GM18499 (cell line): Measurements from ENCODE around the gene SORCS1.

ENCODE experiments used
- ATAC-seq: cut with Tn5 transposase; IDR thresholded peaks from one replicate; pipeline ENCODE4 v1.9.1; 2021; ENCODE audit warnings: moderate number of reproducible peaks; ENCODE audit not compliant: insufficient read depth, unreplicated experiment

The SORCS1 gene

DNA sequence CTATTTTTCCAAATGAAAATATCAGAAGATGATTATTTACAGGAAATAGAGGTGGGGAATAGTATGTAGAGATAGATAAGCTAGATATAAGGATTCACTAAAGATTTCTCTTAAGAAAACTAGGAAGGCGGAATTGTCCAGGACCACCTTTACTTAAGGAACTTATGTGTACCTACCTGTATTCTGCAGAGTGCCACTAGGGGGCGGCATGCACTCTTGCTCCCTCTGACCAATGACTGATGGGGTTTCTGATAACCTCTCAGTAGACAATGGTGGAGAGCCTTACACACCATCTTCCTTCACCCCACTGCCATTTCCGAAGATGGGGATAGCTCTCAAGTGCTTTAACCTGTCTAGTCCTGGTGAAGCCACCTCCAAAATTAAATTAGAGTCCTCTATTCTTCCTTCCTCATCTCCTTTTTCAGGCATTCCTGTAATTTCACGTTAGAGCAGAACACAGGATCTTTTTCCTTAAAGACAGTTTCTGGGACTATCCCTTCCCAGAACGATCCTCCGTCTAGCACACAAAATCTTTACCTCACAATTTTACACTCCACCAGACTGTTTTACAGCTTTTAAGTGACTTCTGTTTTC, 453.1 kb downstream of the SORCS1 start:
- ATAC-seq: peak; percentile 71

DNA sequence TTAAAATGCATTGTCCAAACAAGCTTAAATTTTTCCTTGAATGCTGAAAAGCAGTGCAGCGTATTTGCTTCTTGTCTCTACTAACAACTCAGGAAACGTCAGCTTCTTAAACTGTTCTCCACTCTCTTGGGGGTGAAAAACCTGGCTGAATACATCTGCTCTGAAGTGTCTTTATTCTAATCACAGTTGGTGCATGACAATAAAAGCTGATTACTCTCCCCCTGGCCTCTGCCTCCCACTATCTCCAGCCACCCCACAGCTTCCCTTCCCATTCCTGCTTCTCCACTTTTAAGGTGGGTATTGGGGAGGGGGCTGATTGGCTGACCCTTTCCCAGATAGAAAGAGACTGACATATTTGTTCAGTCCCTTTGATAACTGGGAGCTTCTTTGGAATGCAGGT, 456.0 kb downstream of the SORCS1 start:
- no peak for ATAC-seq

DNA sequence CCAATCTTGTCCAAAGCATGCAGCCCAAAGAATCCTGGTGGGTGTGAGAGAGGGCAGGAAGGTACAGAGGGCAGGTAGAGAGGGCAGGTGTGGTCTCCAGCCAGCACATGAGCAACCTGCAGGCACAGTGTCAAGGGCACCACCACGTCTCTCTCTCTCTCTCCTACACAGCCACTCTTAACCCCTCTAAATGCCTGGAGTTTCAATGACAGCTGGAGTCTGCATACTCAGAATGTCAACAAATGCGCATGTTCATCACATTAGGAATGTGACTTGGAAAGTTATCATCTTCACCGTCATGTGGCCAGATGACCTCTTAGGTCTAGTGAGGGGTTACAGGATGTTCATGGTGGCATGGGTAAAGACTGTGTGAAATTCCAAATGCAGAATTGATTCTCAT, 456.8 kb downstream of the SORCS1 start:
- no peak for ATAC-seq

DNA sequence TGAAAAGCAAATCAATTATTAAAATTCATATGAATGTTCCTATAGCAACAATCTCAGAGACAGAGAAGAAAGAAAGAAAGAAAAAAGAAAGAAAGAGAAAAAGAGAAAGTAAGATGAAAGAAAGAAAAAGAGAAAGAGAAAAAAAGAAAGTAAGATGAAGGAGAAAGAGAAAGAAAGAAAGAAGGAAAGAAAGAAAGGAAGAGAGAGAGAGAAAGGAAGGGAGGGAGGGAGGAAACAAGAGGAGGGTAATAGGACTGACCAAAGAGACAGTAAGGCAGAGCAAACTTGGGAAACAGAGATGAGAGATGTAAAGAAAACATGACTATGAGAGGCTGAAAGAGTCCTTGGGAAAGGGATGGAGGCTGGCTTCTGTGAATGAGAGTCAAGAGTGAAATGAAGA, 458.4 kb downstream of the SORCS1 start:
- no peak for ATAC-seq

DNA sequence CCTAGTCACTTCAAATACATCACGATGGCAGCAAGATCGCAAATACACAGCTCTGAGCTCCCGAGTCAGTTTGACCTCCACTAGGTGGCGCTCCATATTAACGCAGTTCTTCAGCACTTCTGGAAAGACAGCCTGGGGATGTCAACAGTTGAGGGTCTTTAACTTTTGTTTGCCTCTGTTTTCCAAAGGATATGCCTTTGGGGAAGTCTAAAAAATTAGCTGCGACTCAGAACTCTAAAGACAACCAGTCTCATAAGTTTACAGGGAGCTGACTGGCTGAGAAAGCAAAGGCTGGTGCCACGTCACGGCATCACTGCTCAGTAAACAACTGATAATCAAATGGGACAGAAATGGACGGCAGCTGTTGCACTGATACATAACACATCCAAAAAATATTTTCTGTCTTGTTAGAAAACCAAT, 458.8 kb downstream of the SORCS1 start:
- ATAC-seq: peak; percentile 65

DNA sequence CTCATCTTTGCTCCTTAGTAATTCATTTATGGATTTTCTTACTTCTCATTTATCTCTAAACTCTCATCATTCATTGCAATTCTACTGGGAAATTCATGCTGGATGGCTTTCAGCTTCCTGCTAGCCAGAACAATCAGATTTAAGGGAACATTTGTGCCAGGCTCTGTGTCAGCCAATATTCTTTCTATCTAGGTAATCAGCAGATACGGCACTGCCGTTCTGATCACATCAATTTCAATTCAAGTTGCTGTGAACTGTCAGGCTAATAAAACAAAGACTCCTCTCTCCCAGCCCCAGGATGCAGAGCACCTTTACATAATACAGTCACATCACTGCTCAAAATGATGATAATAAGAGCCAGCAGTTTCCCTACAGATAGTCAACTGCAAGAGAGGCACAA, 468.3 kb downstream of the SORCS1 start:
- no peak for ATAC-seq

DNA sequence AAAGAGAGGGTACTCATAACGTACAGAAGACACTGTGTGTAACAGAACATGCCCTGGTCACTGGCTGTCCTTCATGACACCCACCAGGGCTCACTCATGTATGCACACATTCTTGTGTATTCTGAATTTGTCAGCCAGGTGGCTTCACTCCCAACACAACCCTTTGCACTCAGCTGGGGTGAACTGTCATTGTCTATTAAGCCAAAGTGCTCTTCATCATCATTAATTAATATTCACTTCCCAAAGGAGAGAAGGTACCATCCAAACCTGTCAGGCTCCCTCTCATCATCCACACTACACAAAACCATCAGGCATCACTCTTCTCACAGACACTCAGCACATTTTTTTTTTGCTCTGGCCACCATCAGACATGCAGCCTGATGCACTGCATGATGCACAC, 469.8 kb downstream of the SORCS1 start:
- no peak for ATAC-seq

DNA sequence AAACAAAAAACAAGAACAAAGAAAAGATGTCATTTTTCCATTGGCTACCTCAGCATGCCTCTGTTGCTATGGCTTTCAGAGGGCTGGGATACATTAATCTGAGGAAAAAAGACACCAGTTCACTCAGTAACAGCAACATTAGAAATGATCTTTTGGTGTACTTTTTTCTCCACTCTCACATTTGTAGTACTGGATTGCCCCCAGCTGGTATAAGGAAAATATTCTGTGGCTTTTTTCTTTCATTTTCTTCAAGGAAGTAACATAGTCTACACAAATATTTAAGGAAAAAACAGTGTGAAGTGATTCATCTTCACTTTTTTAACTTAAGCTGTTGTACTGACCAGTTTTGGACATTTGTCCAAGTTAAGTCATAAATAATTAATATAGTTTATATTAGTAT, 482.3 kb downstream of the SORCS1 start:
- ATAC-seq: no peak

DNA sequence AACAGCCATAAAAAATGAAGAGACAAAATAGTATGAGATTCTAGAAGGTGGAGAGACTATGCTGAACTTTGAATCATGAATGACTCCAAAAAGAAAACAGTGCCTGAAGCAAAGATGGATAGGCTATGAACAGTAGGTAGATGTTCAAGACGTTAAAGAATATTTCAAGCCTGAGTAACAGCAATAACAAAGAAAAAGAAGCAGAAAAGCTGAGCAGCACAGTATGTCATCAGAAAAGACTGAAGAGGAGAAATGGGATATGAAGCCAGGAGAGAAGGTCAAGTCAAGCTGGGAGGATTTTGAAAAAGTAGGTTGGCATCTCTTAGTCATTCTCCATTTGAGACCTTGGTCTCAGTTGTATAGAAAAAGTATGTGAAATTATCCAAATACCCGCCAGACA, 484.4 kb downstream of the SORCS1 start:
- no peak for ATAC-seq

DNA sequence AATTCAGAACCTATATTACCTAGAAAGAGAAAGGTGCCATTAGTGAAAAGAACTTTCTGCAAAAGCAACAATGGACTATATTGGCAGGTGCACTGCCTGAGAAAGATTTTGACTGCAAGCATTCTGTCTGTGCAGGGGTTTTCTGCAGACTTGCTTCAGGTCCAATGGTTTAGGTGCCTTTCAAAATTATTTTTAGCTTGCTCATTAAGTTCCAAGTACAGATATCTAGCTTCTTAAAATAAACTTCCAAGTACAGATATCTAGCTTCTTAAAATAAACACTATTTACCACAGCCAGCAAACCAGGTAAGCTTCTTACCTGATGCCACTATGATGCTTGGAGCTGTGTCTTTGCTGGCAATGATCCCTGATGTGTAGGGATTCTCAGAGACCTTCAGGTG, 485.2 kb downstream of the SORCS1 start:
- ATAC-seq: no peak

DNA sequence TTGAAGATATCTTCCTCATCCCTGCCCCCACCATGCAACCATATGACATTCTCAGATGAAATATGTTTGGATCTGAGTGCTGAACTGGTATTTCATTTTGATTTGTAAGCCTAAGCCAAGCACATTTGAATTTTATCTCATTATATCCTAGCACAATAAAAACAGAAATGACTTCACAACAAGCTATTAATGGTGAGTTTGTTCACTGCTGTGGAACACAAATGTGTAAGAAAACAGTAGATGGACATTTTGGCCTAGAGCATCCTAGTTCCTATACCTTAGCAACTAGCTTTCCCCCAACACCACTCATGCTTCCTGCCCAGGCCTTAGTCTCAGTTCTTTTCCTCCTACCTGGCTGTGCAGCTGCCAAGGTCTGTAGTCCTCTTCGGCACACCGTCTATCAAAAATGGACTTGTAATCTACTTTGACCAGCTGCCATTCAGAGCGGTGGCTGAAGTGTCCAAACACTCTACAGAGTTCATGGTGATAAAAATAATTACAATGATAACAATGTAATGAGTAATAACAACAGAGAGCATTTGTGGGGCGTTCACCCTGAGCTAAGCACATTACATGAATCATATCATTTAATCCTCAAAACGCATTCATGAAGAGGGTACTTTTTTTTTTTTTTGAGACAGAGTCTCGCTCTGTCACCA, 491.9 kb downstream of the SORCS1 start:
- ATAC-seq: no peak

DNA sequence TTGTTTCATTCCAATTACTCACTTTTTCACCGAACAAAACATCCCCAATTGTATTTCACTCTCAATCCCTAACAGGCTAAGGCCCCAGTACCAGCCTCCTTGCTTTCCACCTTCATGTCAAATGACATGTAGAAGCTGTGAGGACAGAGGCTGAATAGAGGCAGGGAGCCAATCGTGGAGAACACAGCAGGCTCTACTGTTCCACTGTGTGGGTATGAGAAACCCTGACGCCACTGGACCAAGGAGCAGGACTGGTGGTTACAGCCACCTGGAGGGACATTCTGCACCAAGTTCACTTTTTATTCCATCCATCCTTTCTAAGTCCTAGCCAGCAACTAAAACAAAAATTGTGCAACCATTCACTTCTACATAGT, 502.8 kb downstream of the SORCS1 start:
- no peak for ATAC-seq

DNA sequence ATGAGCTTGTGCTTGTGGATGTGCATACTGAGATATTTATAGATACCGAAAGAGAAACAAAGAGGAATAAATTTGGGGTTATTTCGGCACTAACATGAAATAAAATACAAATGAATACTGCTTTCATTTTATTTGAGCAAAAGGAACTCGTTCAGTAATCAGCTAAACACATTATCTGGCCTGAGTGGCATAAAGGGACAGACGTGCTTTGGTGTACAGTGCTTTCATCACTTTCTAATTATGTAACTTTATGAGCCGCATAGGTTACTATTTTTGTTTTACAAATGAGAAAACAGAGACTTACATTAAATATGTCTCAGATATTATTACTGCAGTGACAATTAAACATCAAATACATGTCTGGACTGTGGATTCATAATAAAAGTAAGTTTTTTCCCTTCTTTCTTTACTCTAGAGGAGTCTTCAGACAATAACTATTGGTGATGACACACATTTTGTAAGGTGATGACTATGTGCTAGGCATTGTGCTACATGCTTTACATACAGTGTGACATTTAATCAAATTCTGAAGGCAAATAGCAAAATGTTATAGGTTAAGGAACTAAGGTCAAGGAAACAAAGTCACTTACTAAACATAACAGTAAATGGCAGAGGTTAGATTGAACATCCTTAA, 503.3 kb downstream of the SORCS1 start:
- no peak for ATAC-seq

DNA sequence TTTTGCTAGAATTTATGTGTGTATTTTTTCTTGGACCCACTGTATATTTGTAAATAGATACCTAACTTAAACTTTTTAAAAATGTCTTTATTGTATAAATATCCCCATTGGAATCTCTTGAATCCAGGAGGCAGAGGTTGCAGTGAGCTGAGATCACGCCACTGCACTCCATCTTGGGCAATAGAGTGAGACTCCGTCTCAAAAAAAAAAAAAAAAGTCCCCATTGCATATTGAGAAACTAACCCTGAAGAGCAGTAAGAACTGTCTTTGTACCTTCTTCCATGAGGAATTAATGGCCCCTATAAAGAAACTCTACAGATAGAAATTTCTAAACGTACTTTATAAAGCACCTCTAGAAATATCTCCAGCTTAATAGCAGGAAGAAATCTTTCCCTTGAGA, 504.0 kb downstream of the SORCS1 start:
- no peak for ATAC-seq

DNA sequence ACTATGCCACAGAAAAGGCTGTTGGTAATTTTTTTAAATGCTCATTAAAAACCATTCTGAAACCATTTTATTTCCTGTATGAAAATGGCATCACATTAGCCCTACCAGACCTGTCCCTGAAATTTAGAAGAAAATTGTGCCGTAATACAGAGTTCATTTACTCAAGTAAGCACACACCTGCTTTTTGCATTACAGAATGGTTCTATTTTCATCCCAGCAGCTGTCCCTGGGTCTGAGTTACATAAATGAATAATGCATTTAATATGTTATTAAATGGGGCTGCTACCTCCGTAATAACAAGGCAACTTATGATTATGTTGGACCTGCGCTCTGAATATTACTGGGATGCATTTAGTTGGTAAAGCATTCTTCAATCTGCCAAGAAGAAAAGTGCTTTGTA, 508.9 kb downstream of the SORCS1 start:
- ATAC-seq: no peak

DNA sequence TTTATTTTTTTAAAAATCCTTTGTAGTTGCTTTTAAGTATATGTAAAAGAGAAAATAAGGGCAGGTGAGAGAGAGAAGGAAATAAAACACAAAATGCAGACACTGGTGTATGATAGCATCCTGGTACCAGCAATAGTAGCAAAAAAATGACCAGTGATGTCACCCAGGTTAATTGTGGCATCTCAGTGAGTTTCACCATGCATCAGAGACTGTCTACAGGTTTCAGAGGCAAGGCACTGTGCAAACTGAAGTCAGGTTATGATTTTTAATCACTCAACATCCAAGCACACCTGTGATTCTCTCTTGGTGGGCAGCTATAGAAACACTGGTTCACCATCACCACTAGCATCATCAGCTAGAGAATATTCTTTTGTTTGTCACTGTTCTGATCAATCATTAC, 509.3 kb downstream of the SORCS1 start:
- ATAC-seq: no peak

DNA sequence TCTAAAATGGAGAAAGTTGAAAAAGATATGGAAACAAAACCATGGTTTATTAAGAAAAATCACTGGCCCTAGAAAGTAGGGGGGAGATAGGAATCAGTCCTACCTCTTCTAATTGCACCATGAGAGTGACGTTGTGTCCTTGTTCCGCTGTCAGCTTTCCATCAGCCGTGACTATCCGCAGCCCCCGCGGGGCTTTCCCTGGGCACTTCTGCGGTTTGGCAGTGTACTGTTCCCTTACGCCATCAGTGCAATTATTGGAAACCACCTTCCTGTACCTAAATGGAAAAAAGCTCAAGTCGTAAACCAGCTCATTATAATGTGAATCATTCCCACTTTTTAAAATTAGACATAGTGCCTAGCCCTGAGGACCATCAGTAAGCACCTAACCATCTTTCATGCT, 512.2 kb downstream of the SORCS1 start:
- no peak for ATAC-seq

DNA sequence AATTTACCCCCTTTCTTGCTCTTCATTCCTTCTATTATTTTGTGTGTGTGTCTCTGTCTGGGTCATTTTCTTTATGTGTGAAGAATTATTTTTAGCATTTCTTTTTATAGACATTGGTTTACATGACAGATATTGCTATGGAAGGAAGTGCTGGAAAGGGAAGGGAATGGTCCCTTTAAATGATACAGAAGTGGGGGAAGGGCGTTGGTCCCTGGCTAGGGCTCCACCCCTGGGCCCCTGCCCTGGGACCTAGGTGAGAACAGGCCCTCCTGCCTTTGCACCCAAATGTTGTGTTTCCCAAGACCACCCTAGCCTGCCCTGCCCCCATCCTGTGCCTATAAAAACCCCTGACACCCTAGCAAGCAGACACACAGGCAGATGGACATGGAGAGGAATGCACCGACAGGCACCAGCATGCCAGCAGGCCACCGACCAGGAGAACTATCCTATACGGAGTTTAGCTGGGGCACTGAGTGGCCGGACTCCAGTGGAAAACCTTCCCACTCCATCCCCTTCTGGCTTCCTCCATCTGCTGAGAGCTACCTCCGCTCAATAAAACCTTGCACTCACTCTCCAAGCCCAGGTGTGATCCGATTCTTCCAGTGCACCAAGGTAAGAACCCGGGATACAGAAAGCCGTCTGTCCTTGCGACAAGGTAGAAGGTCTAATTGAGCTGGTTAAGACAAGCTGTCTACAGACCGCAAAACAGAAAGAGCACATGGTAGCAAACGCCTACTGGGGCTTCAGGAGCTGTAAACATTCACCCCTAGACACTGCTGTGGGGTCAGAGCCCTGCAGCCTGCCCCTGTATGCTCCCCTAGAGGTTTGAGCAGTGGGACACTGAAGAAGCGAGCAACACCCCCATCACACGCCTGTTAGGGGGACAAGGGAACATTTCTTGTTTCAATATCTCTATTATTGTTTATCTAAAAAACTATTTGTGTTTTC, 515.7 kb downstream of the SORCS1 start:
- no peak for ATAC-seq

DNA sequence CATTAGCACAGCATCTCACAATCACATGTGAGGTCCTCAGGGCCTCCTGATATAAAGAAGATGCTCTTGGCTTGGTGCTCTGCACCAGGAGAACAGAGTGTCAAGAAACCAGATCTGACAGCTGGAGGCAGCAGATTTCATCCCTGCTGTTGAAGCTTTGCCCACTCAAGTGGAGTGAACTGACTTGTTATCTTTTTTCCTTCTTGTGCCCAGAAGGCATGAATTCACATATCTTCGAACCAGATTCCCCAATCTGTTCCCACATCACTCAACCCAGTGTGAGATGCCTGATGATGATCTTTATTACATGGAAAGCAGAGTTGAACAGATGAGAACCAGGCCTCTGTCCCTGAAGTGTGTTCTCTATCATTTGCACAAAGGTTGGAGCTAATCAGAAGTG, 521.0 kb downstream of the SORCS1 start:
- ATAC-seq: no peak

DNA sequence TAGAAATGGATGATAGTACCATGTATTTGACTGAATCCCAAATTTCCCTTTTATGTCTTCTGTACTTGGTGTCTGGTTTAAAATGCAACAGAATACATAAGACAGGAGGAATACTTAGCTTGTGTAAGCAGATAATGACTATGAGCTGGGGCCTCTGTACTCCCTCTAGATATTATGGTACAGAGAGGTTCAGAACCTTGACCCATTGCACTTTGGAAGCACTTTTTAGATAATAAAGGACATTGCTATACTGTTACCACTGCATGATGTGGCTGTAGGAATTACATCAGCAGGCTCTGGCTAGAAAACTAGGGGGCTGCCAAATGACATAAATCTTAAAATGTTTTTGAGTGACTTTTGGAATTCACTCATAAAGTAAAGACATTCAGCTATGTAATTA, 526.6 kb downstream of the SORCS1 start:
- no peak for ATAC-seq
